ENCODE data around the gene LSP1.

GRCh38 chr11:1927848-1928469 lies 75.1 kb downstream of the LSP1 start:
- TF ChIP-seq, protein P1, sequence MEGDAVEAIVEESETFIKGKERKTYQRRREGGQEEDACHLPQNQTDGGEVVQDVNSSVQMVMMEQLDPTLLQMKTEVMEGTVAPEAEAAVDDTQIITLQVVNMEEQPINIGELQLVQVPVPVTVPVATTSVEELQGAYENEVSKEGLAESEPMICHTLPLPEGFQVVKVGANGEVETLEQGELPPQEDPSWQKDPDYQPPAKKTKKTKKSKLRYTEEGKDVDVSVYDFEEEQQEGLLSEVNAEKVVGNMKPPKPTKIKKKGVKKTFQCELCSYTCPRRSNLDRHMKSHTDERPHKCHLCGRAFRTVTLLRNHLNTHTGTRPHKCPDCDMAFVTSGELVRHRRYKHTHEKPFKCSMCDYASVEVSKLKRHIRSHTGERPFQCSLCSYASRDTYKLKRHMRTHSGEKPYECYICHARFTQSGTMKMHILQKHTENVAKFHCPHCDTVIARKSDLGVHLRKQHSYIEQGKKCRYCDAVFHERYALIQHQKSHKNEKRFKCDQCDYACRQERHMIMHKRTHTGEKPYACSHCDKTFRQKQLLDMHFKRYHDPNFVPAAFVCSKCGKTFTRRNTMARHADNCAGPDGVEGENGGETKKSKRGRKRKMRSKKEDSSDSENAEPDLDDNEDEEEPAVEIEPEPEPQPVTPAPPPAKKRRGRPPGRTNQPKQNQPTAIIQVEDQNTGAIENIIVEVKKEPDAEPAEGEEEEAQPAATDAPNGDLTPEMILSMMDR (IDR thresholded peaks at IDR 0.05), result no peak
- TF ChIP-seq POLR2AphosphoS5 (IDR thresholded peaks at IDR 0.05) (no peak), POLR2A (IDR thresholded peaks at IDR 0.05; ENCODE audit: low read depth) (no peak)
